Spleen (tissue), 11 donors: ENCODE measurements around the gene COG6. TPM values are rescaled to one million over a fixed set of nuclear protein-coding genes. Genes with fewer than 3 reads are reported as not detected.
A peak's percentile ranks its signal among the peaks of the same experiment; 100 is the strongest.

ENCODE experiments used
- DNase-seq: peaks from one replicate; pipeline ENCODE4 v3.0.0-alpha.2; 2020
- H3K27ac ChIP-seq, 8 donors: fragments of 200-600 bp; sonication (generic) in 7 of 8; 1 replicate in 4 of 8; 2 replicates in 4 of 8; pipeline versions ENCODE4 v1.5.0 to v1.8.0; 2016 to 2021; ENCODE audit warnings: inconsistent platforms in 4 of 8, mild to moderate bottlenecking in 4 of 8, moderate library complexity in 1 of 8
- H3K27me3 ChIP-seq, 7 donors: fragments of 200-600 bp; sonication (generic) in 6 of 7; replicated peaks in 1 of 7; 1 replicate in 4 of 7; 2 replicates in 3 of 7; pipeline versions ENCODE4 v1.5.0 to v1.8.0; 2016 to 2021; ENCODE audit warnings: inconsistent platforms in 3 of 7, mild to moderate bottlenecking in 1 of 7
- H3K36me3 ChIP-seq, 6 donors: fragments of 200-600 bp; sonication (generic) in 5 of 6; 1 replicate in 4 of 6; 2 replicates in 2 of 6; pipeline versions ENCODE4 v1.5.0 to v1.8.0; 2016 to 2021; ENCODE audit warnings: inconsistent platforms in 2 of 6
- H3K4me1 ChIP-seq, 6 donors: fragments of 200-600 bp; sonication (generic) in 5 of 6; 1 replicate in 3 of 6; 2 replicates in 3 of 6; pipeline versions ENCODE4 v1.5.0 to v1.8.0; 2016 to 2021; ENCODE audit warnings: inconsistent platforms in 3 of 6
- H3K4me3 ChIP-seq, 8 donors: fragments of 200-600 bp; sonication (generic) in 7 of 8; 1 replicate in 4 of 8; 2 replicates in 4 of 8; pipeline versions ENCODE4 v1.5.0 to v1.8.0; 2016 to 2021; ENCODE audit warnings: inconsistent platforms in 4 of 8, mild to moderate bottlenecking in 4 of 8, moderate library complexity in 2 of 8
- H3K9me3 ChIP-seq, 8 donors: fragments of 200-600 bp; sonication (generic) in 7 of 8; 1 replicate in 4 of 8; 2 replicates in 4 of 8; pipeline versions ENCODE4 v1.5.0 to v1.8.0; 2016 to 2021; ENCODE audit warnings: inconsistent platforms in 4 of 8
- CTCF ChIP-seq, 11 experiments: fragments of 200-600 bp in 7 of 11; fragments of 450-650 bp in 4 of 11; sonication (generic) in 4 of 11; IDR thresholded peaks in 8 of 11; conservative IDR thresholded peaks in 3 of 11; 1 replicate in 7 of 11; 2 replicates in 4 of 11; pipeline versions ENCODE4 v1.4.0 to v1.8.0; 2016 to 2021; ENCODE audit warnings: antibody characterized with exemption in 11 of 11, inconsistent platforms in 4 of 11, mild to moderate bottlenecking in 1 of 11
- POLR2A ChIP-seq, 3 donors: fragments of 450-650 bp; IDR thresholded peaks; one replicate each; pipeline ENCODE4 v1.5.1; 2017; ENCODE audit warnings: antibody characterized with exemption in 3 of 3, mild to moderate bottlenecking in 1 of 3
- POLR2AphosphoS5 ChIP-seq, 3 donors: sonication (generic); formaldehyde crosslinking; IDR thresholded peaks; one replicate each; pipeline ENCODE4 v1.5.1; 2017; ENCODE audit warnings: antibody characterized with exemption in 3 of 3
- WGBS, 5 donors: extraction: QIAGEN DNeasy Blood & Tissue Kit in 3 of 5; methylation state at CpG; one replicate each; pipeline versions ENCODE4 v1.1.5 to v1.1.7; 2013 to 2018; 5-methylcytosine and 5-hydroxymethylcytosine counted together
- intact Hi-C: fragments of 100-400 bp; cut with DNase I; formaldehyde crosslinking; loops from one replicate; pipeline ENCODE4 v1.15.0; 2023; ENCODE audit warnings: low total_unique reads
- polyA plus RNA-seq, 3 donors: library from polyadenylated mRNA; stranded (reverse); fragments of 200-250 nt; gene quantifications; one replicate each; pipeline ENCODE4 v1.2.1, GENCODE V29; 2013
- total RNA-seq, 7 donors: library from RNA; depleted of rRNA in 3 of 7; stranded (reverse); fragments of >200 nt in 3 of 7; fragmentation: NEBNext Ultra II Directional in 4 of 7; extraction: Animal tissue kit (Norgen Biotek cat#: 25700) in 4 of 7; gene quantifications; one replicate each; pipeline versions ENCODE4 v1.1.0 to v1.2.1, GENCODE V29; 2016 to 2021
- donor health status: healthy with polysubstance abuse.
- donor health status: DM: no; HTN: no; CAD: no; lungs with moderate emphysema.
- donor health status: DM: no; HTN: no; CAD: no.
- donor health status: Bipolar disorder and iron deficiency.
- donor health status: healthy.
- donor health status: DM: no; HTN: no; CAD: no.
- donor health status: DM: yes; HTN: yes; CAD: no.

COG6 gene
- total and polyA plus RNA-seq, 10 donors = 5.7 to 41.9 (median 23.8) TPM

GRCh38 chr13:39641645-39642044 is 13.8 kb upstream of the COG6 start:
- Histone ChIP-seq H3K27ac (no peak overlapping the region), H3K4me3 (no peak overlapping the region), H3K36me3 (no peaks in the 10 kb centered on the region), H3K27me3 (peaks cover 0 to 5% (median 0%) of the 10 kb centered on the region in 7 donors), H3K4me1 (no peaks in the 10 kb centered on the region), H3K9me3 (peaks cover 0 to 9% (median 2%) of the 10 kb centered on the region in 8 donors)
- WGBS, 5 donors = 60 to 88% (median 77%) methylated on average over 1 of the region's 1 CpG
- TF ChIP-seq CTCF (IDR thresholded peaks at IDR 0.05 in 8 of 11, conservative IDR thresholded peaks at IDR 0.05 in 3 of 11) (no peak), POLR2AphosphoS5 (IDR thresholded peaks at IDR 0.05) (no peak), POLR2A (IDR thresholded peaks at IDR 0.05) (no peak)
- intact Hi-C loops = no loop called here
- DNase-seq = no peak

GRCh38 chr13:39646122-39646521 is 9.3 kb upstream of the COG6 start:
- no peak for DNase-seq
- no peak overlapping the region for H3K27ac ChIP-seq
- no peak overlapping the region for H3K4me3 ChIP-seq
- TF ChIP-seq POLR2A (IDR thresholded peaks at IDR 0.05) = no peak
- TF ChIP-seq POLR2AphosphoS5 (IDR thresholded peaks at IDR 0.05) = no peak
- peaks cover 0 to 5% (median 0%) of the 10 kb centered on the region in 7 donors for H3K27me3 ChIP-seq
- 77 to 87% (median 87%) methylated on average over 4 of the region's 4 CpGs for WGBS, 5 donors
- intact Hi-C loops = no loop called here
- no peaks in the 10 kb centered on the region for H3K9me3 ChIP-seq
- H3K4me1 ChIP-seq = no peaks in the 10 kb centered on the region
- H3K36me3 ChIP-seq = no peaks in the 10 kb centered on the region

- Histone ChIP-seq H3K27me3 (no peaks in the 10 kb centered on the region), H3K36me3 (peaks cover 0 to 6% (median 2%) of the 10 kb centered on the region in 6 donors), H3K4me3 (peak overlapping the region; percentile 79 to 93 (median 86)), H3K4me1 (peaks cover 0 to 42% (median 23%) of the 10 kb centered on the region in 6 donors), H3K9me3 (no peaks in the 10 kb centered on the region), H3K27ac (peak overlapping the region; percentile 64 to 87 (median 76))
- 0 to 3% (median 0%) methylated on average over 2 of the region's 2 CpGs for WGBS, 5 donors
- intact Hi-C loops = no loop called here
- TF ChIP-seq POLR2AphosphoS5 (IDR thresholded peaks at IDR 0.05) (no peak), CTCF (IDR thresholded peaks at IDR 0.05 in 8 of 11, conservative IDR thresholded peaks at IDR 0.05 in 3 of 11) (no peak), POLR2A (IDR thresholded peaks at IDR 0.05) (no peak)
- no peak for DNase-seq
Observed at GRCh38 chr13:39655041-39655568, 357 bp upstream of the COG6 start.

GRCh38 chr13:39656325-39656677 is 839 bp downstream of the COG6 start:
- no peaks in the 10 kb centered on the region for H3K27me3 ChIP-seq
- peaks cover 0 to 42% (median 23%) of the 10 kb centered on the region in 6 donors for H3K4me1 ChIP-seq
- 15 to 20% (median 19%) methylated on average over 7 of the region's 7 CpGs for WGBS, 5 donors
- H3K9me3 ChIP-seq = no peaks in the 10 kb centered on the region
- peak overlapping the region in 4 of 8 donors; percentile 64 to 87 (median 86) for H3K27ac ChIP-seq
- DNase-seq = no peak
- peak overlapping the region; percentile 79 to 93 (median 86) for H3K4me3 ChIP-seq
- TF ChIP-seq POLR2A (IDR thresholded peaks at IDR 0.05) (no peak), CTCF (IDR thresholded peaks at IDR 0.05 in 8 of 11, conservative IDR thresholded peaks at IDR 0.05 in 3 of 11) (no peak), POLR2AphosphoS5 (IDR thresholded peaks at IDR 0.05) (no peak)
- peaks cover 0 to 18% (median 8%) of the 10 kb centered on the region in 6 donors for H3K36me3 ChIP-seq
- intact Hi-C loops = no loop called here
